LNCaP clone FGC (cell line): ENCODE results near the gene PPP1R15B.
A peak's percentile ranks its signal among the peaks of the same experiment; 100 is the strongest.

Experiments used
- DNase-seq: peaks from one replicate; pipeline ENCODE4 v3.0.0-alpha.2; 2011; ENCODE audit warnings: low read depth
- H3K4me3 ChIP-seq: 2 replicates; pipeline ENCODE4 v1.5.1; 2011; ENCODE audit warnings: mild to moderate bottlenecking, low read depth, low read length, control low read depth
- TF ChIP-seq, protein P1 (sequence below): IDR thresholded peaks from 2 replicates; pipeline ENCODE4 v1.5.1; 2012; ENCODE audit warnings: mild to moderate bottlenecking; ENCODE audit not compliant: control insufficient read depth, insufficient read depth; ENCODE audit errors: extremely low read depth

PPP1R15B gene

DNA sequence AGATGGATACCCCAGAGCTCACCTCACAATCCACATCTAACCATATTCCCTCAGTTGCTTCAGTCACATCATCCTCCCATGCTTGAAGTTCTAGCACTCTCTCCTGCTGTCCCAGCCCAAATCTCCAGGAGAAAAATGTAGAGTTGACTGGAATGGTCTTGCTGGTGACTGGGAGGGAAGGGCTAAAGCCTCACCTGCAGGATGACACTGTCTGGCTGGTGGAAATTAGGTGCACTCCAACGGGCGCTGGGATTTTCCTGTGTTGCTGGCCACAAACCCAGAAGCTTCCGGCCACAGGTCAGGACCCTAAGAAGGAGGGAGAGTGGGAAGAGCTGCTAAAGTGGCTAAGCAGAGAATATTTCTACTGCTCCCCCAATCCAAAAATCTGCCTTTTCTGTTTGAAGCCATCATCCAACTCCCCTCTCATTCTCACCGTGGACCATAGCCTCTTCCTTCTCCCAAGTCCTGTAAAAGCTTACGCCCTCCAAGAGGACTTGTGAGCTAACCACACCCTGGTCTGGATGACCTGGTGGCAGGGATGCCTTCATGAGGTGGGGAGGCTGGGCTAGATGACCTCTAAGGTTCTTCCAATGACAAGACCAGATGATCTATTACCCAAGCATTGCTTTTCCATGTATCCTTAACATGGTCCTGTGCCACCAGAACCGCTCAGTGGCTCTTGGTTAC lies 37.5 kb upstream of the PPP1R15B start:
- DNase-seq: no peak
- TF ChIP-seq, protein P1, sequence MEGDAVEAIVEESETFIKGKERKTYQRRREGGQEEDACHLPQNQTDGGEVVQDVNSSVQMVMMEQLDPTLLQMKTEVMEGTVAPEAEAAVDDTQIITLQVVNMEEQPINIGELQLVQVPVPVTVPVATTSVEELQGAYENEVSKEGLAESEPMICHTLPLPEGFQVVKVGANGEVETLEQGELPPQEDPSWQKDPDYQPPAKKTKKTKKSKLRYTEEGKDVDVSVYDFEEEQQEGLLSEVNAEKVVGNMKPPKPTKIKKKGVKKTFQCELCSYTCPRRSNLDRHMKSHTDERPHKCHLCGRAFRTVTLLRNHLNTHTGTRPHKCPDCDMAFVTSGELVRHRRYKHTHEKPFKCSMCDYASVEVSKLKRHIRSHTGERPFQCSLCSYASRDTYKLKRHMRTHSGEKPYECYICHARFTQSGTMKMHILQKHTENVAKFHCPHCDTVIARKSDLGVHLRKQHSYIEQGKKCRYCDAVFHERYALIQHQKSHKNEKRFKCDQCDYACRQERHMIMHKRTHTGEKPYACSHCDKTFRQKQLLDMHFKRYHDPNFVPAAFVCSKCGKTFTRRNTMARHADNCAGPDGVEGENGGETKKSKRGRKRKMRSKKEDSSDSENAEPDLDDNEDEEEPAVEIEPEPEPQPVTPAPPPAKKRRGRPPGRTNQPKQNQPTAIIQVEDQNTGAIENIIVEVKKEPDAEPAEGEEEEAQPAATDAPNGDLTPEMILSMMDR: no peak
- no peak overlapping the region for H3K4me3 ChIP-seq

DNA sequence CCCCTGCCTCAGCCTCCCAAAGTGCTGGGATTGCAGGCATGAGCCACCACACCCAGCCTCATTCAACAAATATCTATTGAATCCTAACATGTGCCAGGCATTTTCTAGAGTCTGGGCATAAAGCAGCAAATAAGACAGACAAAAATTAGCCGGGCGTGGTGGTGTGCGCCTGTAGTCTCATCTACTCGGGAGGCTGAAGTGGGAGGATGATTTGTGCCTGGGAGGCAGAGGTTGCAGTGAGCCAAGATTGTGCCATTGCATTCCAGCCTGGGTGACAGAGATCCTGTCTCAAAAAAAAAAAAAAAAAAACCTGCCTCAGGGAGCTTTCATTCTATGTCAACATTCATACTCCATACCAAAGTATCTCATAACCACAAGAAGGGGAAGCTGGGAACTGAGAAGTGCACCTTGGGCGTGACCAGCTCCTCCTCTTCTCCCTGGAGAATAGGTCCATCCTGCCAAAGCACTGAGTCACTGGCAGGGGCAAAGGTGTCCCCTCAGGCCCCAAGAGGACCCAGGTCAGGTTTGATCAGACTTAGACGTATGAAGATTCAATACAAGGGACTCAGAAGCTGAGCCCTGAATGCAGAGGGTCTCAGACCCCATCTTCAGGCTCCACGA lies 36.8 kb upstream of the PPP1R15B start:
- TF ChIP-seq, protein P1: no peak
- H3K4me3 ChIP-seq: no peak overlapping the region
- no peak for DNase-seq

DNA sequence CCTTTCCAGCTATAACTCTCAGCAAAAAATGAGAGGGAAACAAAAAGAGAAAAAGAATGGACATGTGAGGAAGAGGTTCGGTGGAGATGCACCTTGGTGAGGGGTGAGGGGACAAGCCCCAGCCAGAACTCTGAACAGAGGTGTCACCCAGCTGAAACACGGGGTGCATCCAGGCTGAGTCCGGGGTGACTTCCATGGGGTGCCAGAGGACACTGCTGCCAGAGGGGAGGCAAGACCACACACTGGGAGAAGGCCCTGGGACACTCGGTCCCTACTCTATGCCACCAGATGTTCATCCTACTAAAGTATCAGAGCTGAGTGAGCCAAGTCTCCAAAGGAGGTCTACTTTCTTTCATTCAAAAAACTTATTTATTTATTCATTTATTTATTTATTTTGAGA lies 36.1 kb upstream of the PPP1R15B start:
- DNase-seq: no peak
- TF ChIP-seq, protein P1: no peak
- no peak overlapping the region for H3K4me3 ChIP-seq

DNA sequence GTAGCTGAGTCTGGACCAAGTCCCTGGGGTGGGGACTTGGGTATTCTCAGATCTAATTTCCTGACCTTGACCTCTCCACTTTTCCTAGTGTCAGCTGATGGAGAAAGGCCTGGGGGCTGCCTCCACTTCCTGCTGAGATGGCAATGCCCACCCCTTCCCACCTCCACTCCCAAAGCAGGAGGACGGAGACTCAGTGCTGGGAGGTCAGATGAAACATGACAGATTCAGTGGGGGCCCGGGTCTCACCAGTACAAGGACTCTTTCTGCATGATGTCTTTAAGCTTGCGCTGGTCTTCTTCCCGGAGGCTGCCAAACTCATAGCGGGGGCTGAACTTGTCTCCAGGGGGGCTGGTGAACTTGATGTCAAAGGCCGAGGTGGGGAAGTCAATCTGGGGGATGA lies 35.6 kb upstream of the PPP1R15B start:
- H3K4me3 ChIP-seq: no peak overlapping the region
- TF ChIP-seq, protein P1: no peak
- no peak for DNase-seq

DNA sequence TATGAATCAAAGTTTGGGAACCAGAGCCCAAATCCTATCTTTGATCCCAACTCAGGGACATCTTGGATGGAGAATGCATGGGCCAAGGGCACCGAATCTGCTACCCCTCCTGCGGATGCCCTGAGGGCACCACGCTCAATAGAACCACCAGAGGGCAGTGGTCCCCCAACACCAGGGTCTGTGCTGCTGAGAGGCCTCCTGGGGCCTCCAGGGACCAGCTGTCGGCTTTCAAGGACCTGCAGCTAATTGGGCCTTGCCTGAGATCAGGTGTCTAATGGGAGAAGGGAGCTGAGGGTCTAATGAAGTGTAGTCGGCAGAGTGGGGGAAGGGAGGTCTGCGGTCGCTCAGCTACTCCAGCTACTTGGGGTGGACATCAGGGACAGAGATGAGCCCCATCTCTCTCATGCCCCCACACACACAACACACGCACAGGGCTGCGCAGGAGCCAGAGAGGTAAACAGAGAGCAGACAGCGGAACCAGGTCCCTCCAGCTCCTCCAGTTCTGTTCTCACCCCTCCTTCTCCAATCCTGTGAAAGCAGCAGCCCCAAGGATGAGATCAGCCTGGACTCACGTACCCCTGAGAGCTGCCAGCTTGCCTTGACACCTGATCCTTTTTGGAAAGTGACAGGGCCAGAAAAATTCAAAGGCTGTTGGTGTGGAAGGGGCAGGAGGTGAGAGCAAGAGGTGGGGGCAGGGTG lies 34.9 kb upstream of the PPP1R15B start:
- no peak for DNase-seq
- H3K4me3 ChIP-seq: no peak overlapping the region
- TF ChIP-seq, protein P1: peak; percentile 79

DNA sequence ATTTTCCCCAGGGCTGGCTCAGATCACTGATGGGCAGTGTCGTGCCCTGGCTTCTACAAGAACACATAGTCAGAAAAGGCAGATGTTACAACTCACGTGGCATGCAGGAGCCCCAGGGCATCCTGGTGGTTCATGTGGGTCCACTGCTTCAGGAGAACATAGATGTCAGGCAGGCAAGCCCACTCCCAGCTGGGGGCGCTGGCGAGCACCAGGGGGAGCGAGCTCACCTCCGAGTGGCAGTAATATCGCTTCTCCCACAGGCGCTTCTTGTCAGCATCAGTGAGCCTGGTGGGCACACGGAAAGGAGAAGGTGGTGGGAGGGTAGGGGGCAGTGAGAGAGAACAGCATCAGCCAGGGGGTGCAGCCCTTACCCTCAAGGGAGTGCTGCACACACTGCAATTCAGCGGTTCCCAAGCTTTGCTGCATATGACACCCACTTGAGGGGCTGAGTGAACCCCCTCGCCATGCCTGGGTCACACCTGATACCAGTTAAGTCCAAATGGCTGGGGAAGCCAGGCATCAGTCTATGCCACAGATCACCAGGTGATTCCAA lies 34.3 kb upstream of the PPP1R15B start:
- H3K4me3 ChIP-seq: no peak overlapping the region
- DNase-seq: no peak
- TF ChIP-seq, protein P1: peak; percentile 64
